GM18868 (cell line): ENCODE measurements around the gene MT1F.
A peak's percentile ranks its signal among the peaks of the same experiment; 100 is the strongest.
"Not testable (repeated sequence)": the region's sequence is repeated elsewhere in the genome, so short reads cannot be mapped to it uniquely, and the experiment has no call there.

Experiments
- ATAC-seq: cut with Tn5 transposase; IDR thresholded peaks from one replicate; pipeline ENCODE4 v1.9.1; 2021; ENCODE audit warnings: mild to moderate bottlenecking, moderate library complexity; ENCODE audit not compliant: unreplicated experiment

Gene MT1F

GRCh38 chr16:56657555-56658326 is at the start of gene MT1F:
TSS of gene MT1F (plus strand) at chr16:56657959. CDS start at chr16:56658059, 100 bp downstream.
- peak; percentile 57 for ATAC-seq

GRCh38 chr16:56608043-56608875 is 49.5 kb upstream of the MT1F start, which contains the start of gene MT2A:
TSS of gene MT2A (plus strand) at chr16:56608584. CDS start at chr16:56608656, 72 bp downstream.
- ATAC-seq, result peak; percentile 85

- ATAC-seq, result no peak
Measured at GRCh38 chr16:56608876-56609462, 48.8 kb upstream of the MT1F start.

- peak; percentile 51 for ATAC-seq
Measured at GRCh38 chr16:56609463-56609921, 48.3 kb upstream of the MT1F start.

- peak; percentile 30 for ATAC-seq
Measured at GRCh38 chr16:56610017-56610608, 47.6 kb upstream of the MT1F start.

- no peak for ATAC-seq
Measured at GRCh38 chr16:56610609-56611111, 47.1 kb upstream of the MT1F start.

GRCh38 chr16:56611281-56611833 is 46.4 kb upstream of the MT1F start:
- ATAC-seq, result no peak

- ATAC-seq, result no peak
Measured at GRCh38 chr16:56613706-56614105, 44.1 kb upstream of the MT1F start.

GRCh38 chr16:56614549-56614991 is 43.2 kb upstream of the MT1F start:
- ATAC-seq, result peak; percentile 60

GRCh38 chr16:56615353-56615752 is 42.4 kb upstream of the MT1F start:
- no peak for ATAC-seq

GRCh38 chr16:56616608-56617211 is 41.0 kb upstream of the MT1F start:
- no peak for ATAC-seq

GRCh38 chr16:56617212-56618085 is 40.3 kb upstream of the MT1F start:
- ATAC-seq, result peak; percentile 44

- no peak for ATAC-seq
Measured at GRCh38 chr16:56618138-56618537, 39.6 kb upstream of the MT1F start.

GRCh38 chr16:56620339-56620897 is 37.3 kb upstream of the MT1F start:
- no peak for ATAC-seq

GRCh38 chr16:56621665-56622445 is 35.9 kb upstream of the MT1F start:
- ATAC-seq, result not testable (repeated sequence)

GRCh38 chr16:56623184-56623583 is 34.6 kb upstream of the MT1F start:
- not testable (repeated sequence) for ATAC-seq

- no peak for ATAC-seq
Measured at GRCh38 chr16:56623637-56624036, 34.1 kb upstream of the MT1F start.
